H1 (cell line): ENCODE results near the gene OGFOD1. TPM values are rescaled to one million over a fixed set of nuclear protein-coding genes. Genes with fewer than 3 reads are reported as not detected.

Experiments used
- CTCF ChIA-PET: fragments of 300-600 bp; sonication (Branson Sonifier 250); formaldehyde crosslinking; loops from one replicate; lab custom pipeline; 2021; ENCODE audit not compliant: partially characterized antibody; lab: Charles Lee
- POLR2A ChIA-PET: fragments of 300-600 bp; sonication (Branson Sonifier 250); formaldehyde crosslinking; loops from one replicate; lab custom pipeline; 2021; ENCODE audit warnings: inconsistent platforms; ENCODE audit not compliant: partially characterized antibody; lab: Charles Lee
- DNase-seq, 2 experiments: peaks; one replicate each; pipeline versions ENCODE4 v3.0.0 to v3.0.0-alpha.2; 2010 to 2022; ENCODE audit warnings: low spot score in 2 of 2, low read depth in 1 of 2, mixed read lengths in 1 of 2
- FAIRE-seq: peaks from 2 replicates; lab custom pipeline; 2011; peaks lifted over from hg19 to GRCh38; lab: Jason Lieb, UNC
- H2AFZ ChIP-seq: 2 replicates; pipeline ENCODE4 v1.8.1; 2012; ENCODE audit warnings: low read length, inconsistent platforms
- H2AK5ac ChIP-seq: 2 replicates; pipeline ENCODE4 v1.6.1; 2013; ENCODE audit warnings: low read depth, low read length
- H2BK120ac ChIP-seq: replicated peaks from 2 replicates; pipeline ENCODE3; 2013; ENCODE audit warnings: low read depth, low read length, inconsistent platforms
- H2BK12ac ChIP-seq: 2 replicates; pipeline ENCODE4 v1.6.1; 2013; ENCODE audit warnings: low read depth, low read length
- H2BK15ac ChIP-seq: 2 replicates; pipeline ENCODE4 v1.6.1; 2013; ENCODE audit warnings: low read length
- H2BK20ac ChIP-seq: 2 replicates; pipeline ENCODE4 v1.6.1; 2013; ENCODE audit warnings: low read length
- H2BK5ac ChIP-seq: 2 replicates; pipeline ENCODE4 v1.6.1; 2013; ENCODE audit warnings: low read depth, low read length
- H3K14ac ChIP-seq: 2 replicates; pipeline ENCODE4 v1.6.1; 2013; ENCODE audit warnings: inconsistent platforms; ENCODE audit not compliant: insufficient read length
- H3K18ac ChIP-seq: 2 replicates; pipeline ENCODE4 v1.6.1; 2013; ENCODE audit warnings: low read length; ENCODE audit errors: extremely low read depth
- H3K23ac ChIP-seq: 2 replicates; pipeline ENCODE4 v1.6.1; 2013; ENCODE audit warnings: inconsistent platforms; ENCODE audit not compliant: insufficient read length
- H3K23me2 ChIP-seq: 2 replicates; pipeline ENCODE4 v1.6.1; 2013; ENCODE audit warnings: low read depth, low read length
- H3K27ac ChIP-seq: 2 replicates; pipeline ENCODE4 v1.6.1; 2011; ENCODE audit warnings: low read depth, low read length, inconsistent platforms
- H3K27me3 ChIP-seq, 4 experiments: replicated peaks in 1 of 4; 1 replicate in 1 of 4; 2 replicates in 3 of 4; pipeline versions ENCODE4 v1.6.1 to v1.8.1; 2011 to 2013; ENCODE audit warnings: low read length in 3 of 4, mild to moderate bottlenecking in 3 of 4, inconsistent platforms in 2 of 4, mixed read lengths in 2 of 4, moderate library complexity in 1 of 4; ENCODE audit not compliant: control insufficient read depth in 3 of 4, insufficient read depth in 3 of 4; ENCODE audit errors: extremely low read depth in 1 of 4
- H3K36me3 ChIP-seq, 4 experiments: 2 replicates each; pipeline versions ENCODE4 v1.6.1 to v1.8.1; 2011 to 2013; ENCODE audit warnings: mild to moderate bottlenecking in 4 of 4, low read length in 3 of 4, moderate library complexity in 2 of 4, control low read depth in 1 of 4, inconsistent platforms in 1 of 4; ENCODE audit not compliant: insufficient read depth in 4 of 4, control insufficient read depth in 2 of 4
- H3K4ac ChIP-seq: replicated peaks from 2 replicates; pipeline ENCODE3; 2013; ENCODE audit warnings: low read length, low read depth, mixed read lengths, inconsistent platforms; ENCODE audit not compliant: insufficient read length
- H3K4me1 ChIP-seq, 4 experiments: replicated peaks in 1 of 4; 1 replicate in 1 of 4; 2 replicates in 3 of 4; pipeline versions ENCODE4 v1.6.1 to v1.8.1; 2011 to 2013; ENCODE audit warnings: low read length in 3 of 4, inconsistent platforms in 2 of 4, mixed read lengths in 1 of 4; ENCODE audit not compliant: insufficient read depth in 4 of 4, control insufficient read depth in 3 of 4
- H3K4me2 ChIP-seq, 2 experiments: 2 replicates each; pipeline versions ENCODE4 v1.6.1 to v1.8.1; 2011 to 2013; ENCODE audit warnings: low read depth in 2 of 2, low read length in 2 of 2, control low read depth in 1 of 2, inconsistent platforms in 1 of 2, mild to moderate bottlenecking in 1 of 2; ENCODE audit not compliant: insufficient read depth in 1 of 2
- H3K4me3 ChIP-seq, 4 experiments: fragments of 200-600, 300-600 bp in 1 of 4; sonication (generic), shearing (Covaris generic), sonication (Bioruptor Twin) in 1 of 4; 2 replicates each; pipeline versions ENCODE4 v1.5.1 to v1.8.1; 2011 to 2016; ENCODE audit warnings: low read length in 4 of 4, low read depth in 3 of 4, control low read depth in 2 of 4, inconsistent platforms in 2 of 4, mild to moderate bottlenecking in 2 of 4, mixed read lengths in 1 of 4, moderate library complexity in 1 of 4; ENCODE audit not compliant: insufficient read depth in 2 of 4; ENCODE audit errors: extremely low read depth in 1 of 4
- H3K56ac ChIP-seq: replicated peaks from 2 replicates; pipeline ENCODE3; 2013; ENCODE audit warnings: low read depth, mild to moderate bottlenecking, mixed read lengths, low read length, inconsistent platforms; ENCODE audit not compliant: insufficient read length
- H3K79me1 ChIP-seq: 2 replicates; pipeline ENCODE4 v1.6.1; 2013; ENCODE audit warnings: low read depth, low read length, control low read depth
- H3K79me2 ChIP-seq, 2 experiments: 2 replicates each; pipeline versions ENCODE4 v1.6.1 to v1.8.1; 2012 to 2013; ENCODE audit warnings: low read length in 2 of 2, mild to moderate bottlenecking in 2 of 2, inconsistent platforms in 1 of 2; ENCODE audit not compliant: insufficient read depth in 2 of 2, control insufficient read depth in 1 of 2
- H3K9ac ChIP-seq, 4 experiments: replicated peaks in 1 of 4; 1 replicate in 1 of 4; 2 replicates in 3 of 4; pipeline versions ENCODE4 v1.6.1 to v1.8.1; 2011 to 2013; ENCODE audit warnings: low read depth in 3 of 4, low read length in 3 of 4, control low read depth in 2 of 4, mild to moderate bottlenecking in 2 of 4, moderate library complexity in 2 of 4, inconsistent platforms in 1 of 4; ENCODE audit errors: extremely low read depth in 1 of 4
- H3K9me3 ChIP-seq, 2 experiments: 2 replicates each; pipeline versions ENCODE4 v1.6.1 to v1.8.1; 2012 to 2013; ENCODE audit warnings: mild to moderate bottlenecking in 2 of 2, moderate library complexity in 2 of 2, control low read depth in 1 of 2, inconsistent platforms in 1 of 2, low read depth in 1 of 2, low read length in 1 of 2, mixed read lengths in 1 of 2; ENCODE audit not compliant: insufficient read depth in 2 of 2
- H4K20me1 ChIP-seq, 2 experiments: replicated peaks in 1 of 2; 2 replicates each; pipeline versions ENCODE3 to v1.8.1; 2011 to 2013; ENCODE audit warnings: inconsistent platforms in 2 of 2, low read length in 2 of 2, mild to moderate bottlenecking in 1 of 2; ENCODE audit not compliant: insufficient read depth in 2 of 2, control insufficient read depth in 1 of 2
- H4K5ac ChIP-seq: 2 replicates; pipeline ENCODE4 v1.6.1; 2013; ENCODE audit warnings: low read length, low read depth, mixed read lengths, inconsistent platforms; ENCODE audit not compliant: insufficient read length
- H4K8ac ChIP-seq: 2 replicates; pipeline ENCODE4 v1.8.0; 2013; ENCODE audit warnings: mild to moderate bottlenecking, moderate library complexity, low read length, inconsistent platforms; ENCODE audit not compliant: insufficient read depth; ENCODE audit errors: extremely low read depth
- H4K91ac ChIP-seq: replicated peaks from 2 replicates; pipeline ENCODE3; 2013; ENCODE audit warnings: low read length, mixed read lengths, inconsistent platforms; ENCODE audit not compliant: insufficient read length
- ASH2L ChIP-seq: fragments of 200-600, 300-600 bp; sonication (generic); IDR thresholded peaks from one replicate; pipeline ENCODE4 v1.7.1; 2017; ENCODE audit warnings: low read length
- BACH1 ChIP-seq: IDR thresholded peaks from 2 replicates; pipeline ENCODE4 v1.6.1; 2012; ENCODE audit warnings: low read length, improper control_type of control experiment
- BRCA1 ChIP-seq: IDR thresholded peaks from 2 replicates; pipeline ENCODE4 v1.6.1; 2012; ENCODE audit warnings: low read depth, low read length, improper control_type of control experiment
- CBX8 ChIP-seq: fragments of 300-800, 300-1000 bp; sonication (generic); IDR thresholded peaks from 2 replicates; pipeline ENCODE4 v1.7.1; 2016; ENCODE audit warnings: low read depth, low read length, borderline replicate concordance
- EZH2 ChIP-seq: fragments of 200-600 bp; sonication (generic); IDR thresholded peaks from 2 replicates; pipeline ENCODE4 v1.7.1; 2012; ENCODE audit warnings: low read depth, mild to moderate bottlenecking, moderate library complexity, low read length, inconsistent platforms; ENCODE audit not compliant: severe bottlenecking
- KDM5A ChIP-seq: fragments of 200-600 bp; IDR thresholded peaks from 2 replicates; pipeline ENCODE4 v1.7.1; 2012; ENCODE audit warnings: mild to moderate bottlenecking, low read length, inconsistent platforms, mixed read lengths
- NANOG ChIP-seq: IDR thresholded peaks from 2 replicates; pipeline ENCODE4 v1.6.1; 2011; ENCODE audit warnings: low read length, low read depth, mild to moderate bottlenecking, inconsistent platforms; ENCODE audit not compliant: insufficient read depth, poor library complexity, severe bottlenecking
- SAP30 ChIP-seq: fragments of 300-600 bp; sonication (generic); IDR thresholded peaks from 2 replicates; pipeline ENCODE4 v1.7.1; 2012; ENCODE audit warnings: low read length, moderate library complexity, mild to moderate bottlenecking, inconsistent platforms; ENCODE audit not compliant: insufficient read depth, insufficient replicate concordance
- SP2 ChIP-seq: IDR thresholded peaks from 2 replicates; pipeline ENCODE4 v1.6.1; 2012; ENCODE audit warnings: mild to moderate bottlenecking, low read length, inconsistent platforms
- SUZ12 ChIP-seq: fragments of 200-600 bp; sonication (generic); IDR thresholded peaks from 2 replicates; pipeline ENCODE4 v1.6.1; 2012; ENCODE audit warnings: mild to moderate bottlenecking, inconsistent platforms, low read length, moderate library complexity, mixed read lengths
- TAF7 ChIP-seq: optimal IDR thresholded peaks from 2 replicates; pipeline ENCODE3; 2011; ENCODE audit warnings: low read depth, mild to moderate bottlenecking, inconsistent platforms, low read length, moderate library complexity, borderline replicate concordance
- polyA plus RNA-seq, 7 experiments: library from polyadenylated mRNA; depleted of rRNA in 3 of 7; stranded (reverse) in 5 of 7; unstranded in 2 of 7; fragments of >200 nt in 5 of 7; fragments of 200-250 nt in 2 of 7; gene quantifications; 1 replicate in 5 of 7; 2 replicates in 1 of 7; 4 replicates in 1 of 7; pipeline versions ENCODE4 v1.2.1 to v1.2.3, GENCODE V29; 2011 to 2013; ENCODE audit warnings: missing spikeins in 2 of 7, mixed read lengths in 2 of 7
- total RNA-seq: library from RNA; stranded (reverse); fragmentation: NEBNext Ultra II Directional; extraction: Animal tissue kit (Norgen Biotek cat#: 25700); gene quantifications from 2 replicates; pipeline ENCODE4 v1.2.1, GENCODE V29; 2021
- TF ChIP-seq, protein P1 (sequence below), 3 experiments: IDR thresholded peaks; 1 replicate in 2 of 3; 2 replicates in 1 of 3; pipeline versions ENCODE4 v1.5.1 to v1.6.1; 2011; ENCODE audit warnings: low read length in 3 of 3, mild to moderate bottlenecking in 3 of 3, inconsistent platforms in 2 of 3, low read depth in 1 of 3, moderate library complexity in 1 of 3; ENCODE audit not compliant: insufficient read depth in 1 of 3; ENCODE audit errors: control extremely low read depth in 1 of 3

The OGFOD1 gene
- total and polyA plus RNA-seq, 2 of the 8 experiments (the other 6 are each of a cell fraction or from before 2014, with no cell fraction given) = 24.6 to 61.4 TPM

DNA sequence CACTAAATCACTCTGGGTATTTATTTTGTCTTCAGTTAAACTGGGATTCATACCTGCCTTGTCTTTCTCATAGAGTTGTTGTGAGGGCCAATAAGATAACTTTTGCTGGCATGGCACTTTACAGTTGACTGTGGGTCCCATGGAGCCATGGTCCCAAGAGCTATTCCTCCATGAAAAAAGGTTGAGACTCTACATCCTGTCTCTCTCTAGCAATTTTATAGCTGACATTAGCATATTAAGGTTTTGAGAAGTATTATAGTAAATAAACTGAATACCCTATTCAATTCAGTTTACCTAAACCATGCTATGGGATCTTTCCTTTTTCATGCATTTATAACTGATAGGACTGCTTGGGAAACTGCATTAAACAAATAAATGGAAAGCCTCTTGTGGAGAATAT lies 17.4 kb downstream of the OGFOD1 start:
- Histone ChIP-seq H2BK15ac (no peak overlapping the region), H4K8ac (no peak overlapping the region), H3K36me3 (peaks cover 28 to 87% (median 69%) of the 10 kb centered on the region in 4 experiments), H2BK20ac (no peak overlapping the region), H3K79me1 (no peaks in the 10 kb centered on the region), H3K27me3 (no peaks in the 10 kb centered on the region), H4K5ac (no peak overlapping the region), H2BK12ac (no peak overlapping the region), H2AFZ (no peak overlapping the region), H3K56ac (no peak overlapping the region), H3K4me1 (no peaks in the 10 kb centered on the region), H2BK120ac (no peak overlapping the region), H3K23me2 (no peaks in the 10 kb centered on the region), H4K91ac (no peak overlapping the region), H3K9me3 (no peaks in the 10 kb centered on the region), H2AK5ac (no peak overlapping the region), H3K9ac (no peak overlapping the region), H3K14ac (no peak overlapping the region), H4K20me1 (peaks cover 0 to 2% of the 10 kb centered on the region in 2 experiments), H3K79me2 (no peaks in the 10 kb centered on the region), H3K4me3 (no peak overlapping the region), H2BK5ac (no peak overlapping the region)
- no peak for DNase-seq
- POLR2A ChIA-PET = interaction anchor here (1.1 to 2.3 kb wide), 2 partner anchors 10 to 18 kb away, joined by 4 to 7 read pairs; partner anchors contain the start of genes NUDT21 and OGFOD1
- FAIRE-seq = no peak
- CTCF ChIA-PET = no interaction called here
- no peak for TF ChIP-seq CBX8
- no peak for TF ChIP-seq BRCA1
- TF ChIP-seq EZH2 = no peak
- TF ChIP-seq NANOG = no peak
- no peak for TF ChIP-seq KDM5A
- TF ChIP-seq TAF7 = no peak
- no peak for TF ChIP-seq SP2
- TF ChIP-seq ASH2L = no peak
- TF ChIP-seq BACH1 = no peak
- TF ChIP-seq, protein P1, sequence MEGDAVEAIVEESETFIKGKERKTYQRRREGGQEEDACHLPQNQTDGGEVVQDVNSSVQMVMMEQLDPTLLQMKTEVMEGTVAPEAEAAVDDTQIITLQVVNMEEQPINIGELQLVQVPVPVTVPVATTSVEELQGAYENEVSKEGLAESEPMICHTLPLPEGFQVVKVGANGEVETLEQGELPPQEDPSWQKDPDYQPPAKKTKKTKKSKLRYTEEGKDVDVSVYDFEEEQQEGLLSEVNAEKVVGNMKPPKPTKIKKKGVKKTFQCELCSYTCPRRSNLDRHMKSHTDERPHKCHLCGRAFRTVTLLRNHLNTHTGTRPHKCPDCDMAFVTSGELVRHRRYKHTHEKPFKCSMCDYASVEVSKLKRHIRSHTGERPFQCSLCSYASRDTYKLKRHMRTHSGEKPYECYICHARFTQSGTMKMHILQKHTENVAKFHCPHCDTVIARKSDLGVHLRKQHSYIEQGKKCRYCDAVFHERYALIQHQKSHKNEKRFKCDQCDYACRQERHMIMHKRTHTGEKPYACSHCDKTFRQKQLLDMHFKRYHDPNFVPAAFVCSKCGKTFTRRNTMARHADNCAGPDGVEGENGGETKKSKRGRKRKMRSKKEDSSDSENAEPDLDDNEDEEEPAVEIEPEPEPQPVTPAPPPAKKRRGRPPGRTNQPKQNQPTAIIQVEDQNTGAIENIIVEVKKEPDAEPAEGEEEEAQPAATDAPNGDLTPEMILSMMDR (IDR thresholded peaks at IDR 0.05; ENCODE audit: control extremely low read depth in 1 of 3, insufficient read depth in 1 of 3, low read depth in 1 of 3, low read length in 3 of 3) = no peak
- TF ChIP-seq SAP30 = no peak
- no peak for TF ChIP-seq SUZ12
- TF ChIP-seq, all 59 proteins: peak for 0
- Histone ChIP-seq H3K18ac (no peak overlapping the region), H3K4ac (no peak overlapping the region), H3K4me2 (no peak overlapping the region), H3K23ac (no peak overlapping the region), H3K27ac (no peak overlapping the region)
